OCI-M1 (cell line): ENCODE results near the gene TBL2.
"Not testable (repeated sequence)": the region's sequence is repeated elsewhere in the genome, so short reads cannot be mapped to it uniquely, and the experiment has no call there.

Experiments used
- DNase-seq: peaks from one replicate; lab custom pipeline; 2025; lab: John Stamatoyannopoulos, UW

Gene TBL2

GRCh38 chr7:73606801-73607691 lies 28.7 kb upstream of the TBL2 start:
- DNase-seq: peak; percentile 81

DNA sequence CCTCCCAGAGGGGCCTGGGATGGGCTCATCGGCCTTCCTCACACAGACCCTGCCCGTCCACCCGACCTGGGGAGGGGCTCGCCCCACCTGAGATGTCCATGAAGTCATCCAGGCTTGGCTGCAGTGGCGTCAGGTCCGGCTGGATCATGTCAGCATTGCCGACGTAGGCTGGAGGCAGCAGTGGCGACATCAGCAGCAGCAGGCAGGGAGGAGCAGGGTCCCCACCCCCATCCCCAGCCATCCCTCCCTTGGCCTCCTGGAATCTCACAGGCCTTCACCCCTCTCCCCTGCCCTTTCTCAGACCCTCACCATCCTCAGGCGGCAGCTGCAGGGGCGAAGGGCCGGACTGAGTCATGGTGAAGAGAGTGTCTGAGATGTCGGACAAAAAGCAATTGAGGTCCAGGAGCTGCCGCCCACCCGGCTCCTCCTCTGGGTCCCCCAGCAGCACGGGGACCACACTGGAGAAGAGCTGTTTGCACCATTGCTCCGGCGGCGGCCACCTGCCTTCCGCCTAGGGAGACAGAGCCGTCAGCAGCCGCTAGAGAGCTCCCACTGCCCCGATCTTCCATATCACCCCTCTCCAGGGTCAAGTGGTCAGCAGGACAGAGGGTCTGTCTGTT lies 27.3 kb upstream of the TBL2 start:
- no peak for DNase-seq

DNA sequence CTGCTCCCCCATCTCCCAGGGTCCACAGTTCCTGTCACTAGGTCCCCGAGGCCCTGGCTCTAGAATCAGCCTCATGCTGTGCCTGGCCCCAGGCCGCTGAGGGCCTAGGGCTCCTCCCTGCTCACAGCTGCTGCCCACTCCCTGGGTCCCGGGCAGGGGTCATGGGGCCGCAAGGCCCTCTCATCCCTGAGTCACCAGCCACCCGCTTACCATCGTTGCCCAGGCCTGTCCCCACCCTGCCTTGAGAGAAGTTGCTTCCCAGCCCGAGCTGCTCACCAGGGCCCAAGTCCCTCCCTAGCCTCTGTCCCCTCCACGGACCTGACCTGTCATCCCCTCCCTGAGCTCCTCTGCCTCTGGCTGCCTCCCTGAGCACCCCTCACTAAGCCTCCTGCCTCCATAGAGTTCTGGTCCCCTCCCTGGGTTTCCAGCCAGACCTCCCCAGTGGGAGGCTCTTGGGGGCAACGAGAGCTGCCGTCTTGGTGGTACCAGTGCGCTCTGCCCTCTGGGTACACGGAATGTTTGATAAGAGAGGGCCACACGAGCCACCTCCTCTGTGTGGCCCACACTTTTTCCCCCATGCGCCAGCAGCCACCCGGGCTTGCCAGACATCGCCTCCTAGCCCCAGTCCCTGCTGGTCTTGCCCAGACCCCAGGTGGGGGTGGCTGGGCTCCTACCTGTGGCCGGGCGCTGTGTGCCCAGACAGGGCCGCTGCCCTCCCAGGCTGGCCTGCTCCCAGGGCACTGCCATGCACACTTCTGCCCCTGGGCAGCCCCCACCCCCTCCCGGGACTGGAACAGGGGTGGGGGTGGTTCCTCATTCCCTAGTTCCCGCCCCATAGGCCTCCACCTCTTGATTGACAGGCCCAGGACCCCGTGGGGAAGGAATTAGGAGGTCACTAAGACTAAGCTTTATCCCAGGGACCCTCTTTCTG lies 24.6 kb upstream of the TBL2 start:
- no peak for DNase-seq

- no peak for DNase-seq
Measured at GRCh38 chr7:73599916-73600315, 21.5 kb upstream of the TBL2 start.

- no peak for DNase-seq
Measured at GRCh38 chr7:73599151-73599882, 20.9 kb upstream of the TBL2 start.

DNA sequence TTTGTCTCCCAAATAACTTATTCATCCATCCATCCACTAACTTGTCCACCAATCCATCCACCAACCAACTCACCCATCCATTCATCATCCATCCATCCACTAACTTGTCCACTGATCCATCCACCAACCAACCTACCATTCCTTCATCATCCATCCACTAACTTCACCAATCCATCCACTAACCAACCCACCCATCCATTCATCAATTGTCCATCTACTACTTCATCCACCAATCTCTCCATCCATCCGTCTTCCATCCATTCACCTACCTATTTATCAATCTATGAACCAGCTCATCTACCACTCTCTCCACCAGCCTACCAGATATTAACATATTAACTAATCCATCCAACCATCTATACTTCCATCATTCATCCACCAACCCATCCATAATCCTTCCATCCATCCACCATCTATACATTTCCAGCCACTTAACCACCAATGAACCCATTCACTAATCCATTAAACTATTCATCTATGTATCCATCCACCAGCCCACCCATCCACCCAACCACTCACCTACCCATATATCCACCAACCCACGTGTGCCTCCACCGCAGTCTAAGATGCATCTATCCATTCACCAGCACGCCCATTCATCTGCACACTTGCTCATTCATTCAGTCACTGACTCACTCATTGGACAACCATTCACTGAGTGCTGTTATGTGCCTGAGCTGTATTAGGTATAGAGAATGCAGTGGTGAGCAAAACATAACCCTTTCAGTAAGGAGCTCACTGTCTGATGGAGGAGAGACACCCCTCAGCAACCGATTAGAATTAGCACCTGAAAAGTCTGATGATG lies 19.8 kb upstream of the TBL2 start:
- DNase-seq: no peak

DNA sequence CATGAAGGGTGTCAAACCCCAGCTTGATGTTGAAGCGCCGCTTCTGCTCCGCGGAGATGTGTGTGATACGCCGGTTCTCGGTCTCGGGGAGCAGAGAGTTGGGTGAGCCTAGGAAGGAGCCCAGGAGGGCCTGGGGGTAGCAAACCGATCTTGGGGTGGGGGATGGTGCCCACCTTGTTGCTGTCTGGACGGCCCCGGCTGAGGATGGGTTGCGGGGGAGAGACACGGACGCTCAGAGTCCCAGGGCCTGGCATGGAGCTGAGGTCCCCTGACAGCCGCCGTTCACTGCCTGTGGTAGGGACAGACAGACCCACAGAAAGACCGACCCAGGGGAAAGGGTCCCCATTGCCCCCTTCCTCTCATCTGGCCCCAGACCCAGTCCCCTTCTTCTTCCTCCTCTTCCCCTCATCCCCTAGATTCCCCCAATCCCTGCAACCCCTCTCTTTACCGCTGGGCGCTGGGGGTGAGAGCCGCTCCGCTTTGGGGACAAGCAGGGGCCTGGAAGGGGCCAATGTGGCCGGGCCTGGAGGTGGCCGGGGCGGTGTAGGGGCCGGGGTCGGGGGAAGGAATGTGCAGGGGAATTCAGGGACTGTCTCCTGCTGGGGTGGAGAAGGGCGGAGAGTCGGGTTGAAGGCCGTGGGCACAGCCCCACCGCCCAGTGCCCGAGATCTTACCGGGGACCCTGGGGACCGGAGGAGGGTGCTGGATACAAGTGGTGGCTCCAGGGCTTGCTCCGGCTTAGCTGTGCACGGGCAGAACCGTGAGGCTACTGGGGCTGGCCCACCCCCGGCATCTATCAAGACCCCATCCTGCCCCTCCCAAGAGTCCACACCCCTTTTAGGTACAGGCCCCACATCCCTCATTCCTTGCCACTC lies 18.0 kb upstream of the TBL2 start:
- DNase-seq: no peak

- DNase-seq: no peak
Measured at GRCh38 chr7:73595358-73595757, 17.0 kb upstream of the TBL2 start.

DNA sequence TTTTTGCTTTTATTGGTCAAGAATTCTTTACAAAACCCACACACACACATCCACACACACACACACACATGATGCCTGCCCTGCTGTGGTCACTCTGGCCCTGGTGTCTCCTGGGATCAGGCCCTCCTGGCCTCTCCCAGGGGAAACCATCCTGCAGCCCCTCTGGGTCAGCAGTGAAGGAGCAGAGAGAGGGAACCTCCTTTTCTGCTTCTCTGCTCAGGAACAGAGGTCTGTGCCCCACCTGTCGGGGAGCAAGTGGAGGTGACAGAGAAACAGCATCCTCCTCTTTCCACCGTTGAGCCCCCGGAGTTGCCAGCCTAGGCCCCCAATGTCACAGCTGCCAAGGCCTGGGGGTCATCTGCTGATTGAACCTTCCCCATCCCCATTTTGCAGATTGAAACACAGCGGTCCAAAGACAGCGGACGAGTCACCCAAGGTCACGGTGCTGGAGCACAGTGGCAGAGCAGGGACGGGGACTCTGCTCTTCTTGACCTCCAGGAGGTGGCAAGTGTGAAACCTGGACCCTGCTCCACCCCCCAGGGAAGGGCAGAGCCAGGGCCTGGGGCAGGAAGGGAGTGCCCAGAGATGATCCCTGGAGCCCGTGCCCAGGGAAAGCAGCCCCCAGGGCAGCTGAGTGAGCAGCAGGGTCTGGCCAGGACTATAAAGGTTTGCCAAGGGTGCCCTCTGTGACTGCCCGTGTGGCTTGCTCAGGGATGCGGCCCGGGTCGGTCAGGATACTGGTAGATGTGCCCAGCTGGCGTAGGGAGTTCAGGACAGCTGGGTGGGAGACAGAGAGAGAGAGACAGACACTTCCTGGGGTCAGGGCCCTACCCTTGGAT lies 15.0 kb upstream of the TBL2 start:
- no peak for DNase-seq

- no peak for DNase-seq
Measured at GRCh38 chr7:73586911-73587310, 8.5 kb upstream of the TBL2 start.

DNA sequence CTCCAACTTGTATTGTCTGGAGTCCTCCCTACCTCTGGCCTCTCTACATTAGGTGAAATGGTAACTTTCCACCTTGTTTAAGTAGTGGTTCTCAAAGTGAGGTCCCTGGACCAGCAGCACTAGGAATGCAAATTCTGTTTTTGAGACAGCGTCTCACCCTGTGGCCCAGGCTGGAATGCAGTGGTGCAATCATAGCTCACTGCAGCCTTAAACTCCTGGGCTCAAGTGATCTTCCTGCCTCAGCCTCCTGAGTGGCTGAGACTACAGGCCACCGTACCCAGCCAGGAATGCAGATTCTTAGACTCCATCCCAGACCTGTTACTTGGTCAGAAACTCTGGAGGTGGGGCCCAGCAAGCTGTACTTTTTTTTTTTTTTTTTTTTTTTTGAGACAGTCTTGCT lies 6.8 kb upstream of the TBL2 start:
- DNase-seq: no peak

- no peak for DNase-seq
Measured at GRCh38 chr7:73582664-73583202, 4.4 kb upstream of the TBL2 start.

- DNase-seq: not testable (repeated sequence)
Measured at GRCh38 chr7:73581006-73581405, 2.6 kb upstream of the TBL2 start.

DNA sequence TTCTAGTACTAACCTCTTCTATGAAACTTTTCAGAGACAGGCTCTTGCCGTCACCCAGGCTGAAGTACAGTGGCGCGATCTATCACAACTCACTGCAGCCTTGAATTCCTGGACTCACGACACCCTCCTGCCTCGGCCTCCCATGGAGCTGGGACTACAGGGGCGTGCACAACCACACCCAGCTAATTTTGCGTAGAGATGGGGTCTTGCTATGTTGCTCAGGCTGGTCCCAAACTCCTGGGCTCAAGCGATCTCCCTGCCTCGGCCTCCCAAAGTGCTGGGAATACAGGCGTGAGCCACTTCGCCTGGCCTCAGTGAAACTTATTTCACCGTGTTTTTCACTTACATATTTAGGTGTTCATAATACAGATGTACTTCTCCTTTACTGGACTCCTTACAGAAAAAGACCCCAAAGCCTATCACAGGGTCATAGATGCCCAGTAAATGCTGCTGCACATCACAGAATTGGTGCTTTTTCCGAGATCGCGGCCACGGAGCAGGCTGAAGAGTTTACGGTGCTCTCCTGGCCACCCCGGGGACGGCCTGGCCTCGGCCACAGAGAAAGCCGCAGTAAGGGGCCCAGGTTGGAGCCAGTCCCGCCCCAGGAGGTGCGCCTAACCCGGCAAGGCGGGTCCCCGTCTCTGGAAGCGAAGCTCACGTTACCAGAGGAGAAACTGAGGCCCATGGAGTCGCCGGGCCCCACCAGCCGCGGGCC lies 595 bp downstream of the TBL2 start:
- DNase-seq: peak; percentile 64

GRCh38 chr7:73573791-73574190 lies 4.6 kb downstream of the TBL2 start:
- no peak for DNase-seq

DNA sequence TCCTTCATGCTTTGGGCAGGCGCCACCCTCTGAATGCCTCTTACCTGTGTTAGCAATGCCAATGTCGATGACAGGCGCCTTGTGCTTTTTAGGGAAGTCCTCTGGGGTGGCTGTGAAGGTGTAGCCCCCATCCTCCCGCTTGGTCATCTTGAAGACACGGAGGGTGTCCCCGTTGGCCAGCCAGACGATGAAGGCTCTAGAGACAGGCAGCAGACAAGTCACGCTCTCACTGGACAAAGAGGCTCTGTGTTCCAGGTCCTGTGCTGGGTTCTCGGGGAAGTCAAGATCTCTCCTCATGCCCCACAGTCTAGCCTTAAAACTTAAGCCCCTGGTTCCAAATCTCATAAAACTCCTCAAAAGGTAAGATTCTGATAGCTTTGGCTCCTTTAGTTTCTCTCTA lies 5.1 kb downstream of the TBL2 start:
- no peak for DNase-seq

DNA sequence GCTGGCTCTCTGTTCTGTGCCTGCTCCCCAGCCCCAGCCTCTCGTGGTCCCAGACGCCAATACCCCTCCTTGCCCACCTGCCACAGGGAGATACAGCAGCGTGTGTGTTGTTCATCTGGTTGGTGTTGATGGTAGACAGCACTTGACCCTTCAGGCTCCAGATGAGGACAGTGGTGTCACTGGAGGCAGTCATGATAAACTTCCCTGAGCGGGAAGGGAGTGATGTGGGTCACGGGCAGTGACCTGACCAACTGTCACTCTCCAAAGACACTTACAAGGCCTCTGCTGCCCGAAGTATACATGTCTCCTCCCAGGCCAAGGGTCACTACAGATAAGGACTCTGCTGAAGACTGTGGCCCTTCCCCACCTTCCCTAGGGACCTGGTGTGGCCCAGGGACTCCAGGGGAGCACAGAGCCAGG lies 5.6 kb downstream of the TBL2 start:
- DNase-seq: no peak

- no peak for DNase-seq
Measured at GRCh38 chr7:73570977-73571376, 7.4 kb downstream of the TBL2 start.
